Globus pallidus (tissue), 1 donor: ENCODE data around the gene CBFA2T2.

Experiments
- DNase-seq: peaks from one replicate; pipeline ENCODE4 v3.0.0-alpha.2; 2015; ENCODE audit warnings: low spot score

Gene CBFA2T2

DNA sequence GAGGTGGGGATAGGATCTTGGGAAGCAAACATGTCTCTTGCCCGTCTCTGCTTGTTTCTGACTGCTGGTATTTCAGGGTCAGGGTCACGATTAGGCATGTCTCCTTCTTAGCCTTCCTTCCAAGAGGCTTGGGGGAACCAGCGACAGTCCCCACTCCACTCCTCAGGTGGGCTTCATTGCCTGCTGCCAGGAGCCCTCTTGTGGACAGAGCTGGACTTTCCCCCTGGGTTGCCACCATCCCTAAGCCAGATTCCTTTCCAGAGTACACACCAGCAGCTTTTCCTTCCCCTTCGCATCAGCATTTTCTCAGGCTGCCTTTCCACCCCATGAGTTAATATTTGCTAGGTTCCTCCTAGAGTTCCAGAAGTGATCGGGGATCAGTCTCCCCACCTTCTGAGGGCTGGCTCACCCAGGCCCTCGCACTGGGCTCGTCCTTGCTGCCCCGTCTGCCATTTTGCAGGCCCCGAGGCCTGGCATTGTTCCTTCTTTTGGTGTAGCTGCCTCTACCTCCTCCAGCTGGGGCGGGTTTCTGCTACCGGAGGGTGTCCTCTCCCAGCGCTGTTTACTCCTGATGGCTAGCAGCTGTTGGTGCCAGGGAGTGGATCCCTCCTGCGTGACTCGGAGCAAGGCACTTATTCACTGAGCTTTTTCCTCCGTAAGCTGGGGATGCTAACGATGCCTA, 163.5 kb downstream of the CBFA2T2 start:
- peak; percentile 72 for DNase-seq

DNA sequence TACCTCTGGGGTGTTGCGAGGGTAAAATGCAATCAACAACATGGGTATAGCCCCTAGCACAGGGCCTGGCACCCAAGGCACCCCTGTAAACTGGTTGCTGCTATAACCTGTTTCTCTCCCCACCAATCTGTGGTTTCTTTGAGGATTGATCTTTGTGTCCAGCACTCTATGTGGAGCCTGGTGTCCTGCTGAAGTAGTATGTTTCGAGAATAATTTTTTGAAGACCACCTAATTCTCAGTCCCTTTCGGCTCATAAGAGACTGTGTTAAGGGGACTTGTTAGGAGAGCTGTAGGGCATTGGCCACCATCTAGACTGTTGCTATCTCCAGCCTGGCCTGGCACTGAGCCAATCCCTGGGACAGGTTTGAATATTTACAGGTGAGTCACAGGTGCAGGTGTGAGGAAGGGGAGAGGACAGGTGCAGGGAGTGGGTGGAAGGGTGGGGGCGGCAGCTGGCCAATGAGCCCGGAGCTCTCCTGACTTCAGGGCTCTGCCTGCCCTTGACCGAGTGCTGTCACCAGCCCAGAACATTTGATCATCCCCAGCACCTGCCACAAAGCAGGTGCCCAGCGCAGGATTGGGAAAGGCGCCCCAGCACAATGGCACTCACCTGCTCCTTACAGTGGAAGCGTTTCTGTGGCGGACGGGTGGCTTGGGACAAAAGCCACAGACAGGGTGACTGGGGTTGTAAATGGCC, 164.2 kb downstream of the CBFA2T2 start:
- DNase-seq, result no peak

DNA sequence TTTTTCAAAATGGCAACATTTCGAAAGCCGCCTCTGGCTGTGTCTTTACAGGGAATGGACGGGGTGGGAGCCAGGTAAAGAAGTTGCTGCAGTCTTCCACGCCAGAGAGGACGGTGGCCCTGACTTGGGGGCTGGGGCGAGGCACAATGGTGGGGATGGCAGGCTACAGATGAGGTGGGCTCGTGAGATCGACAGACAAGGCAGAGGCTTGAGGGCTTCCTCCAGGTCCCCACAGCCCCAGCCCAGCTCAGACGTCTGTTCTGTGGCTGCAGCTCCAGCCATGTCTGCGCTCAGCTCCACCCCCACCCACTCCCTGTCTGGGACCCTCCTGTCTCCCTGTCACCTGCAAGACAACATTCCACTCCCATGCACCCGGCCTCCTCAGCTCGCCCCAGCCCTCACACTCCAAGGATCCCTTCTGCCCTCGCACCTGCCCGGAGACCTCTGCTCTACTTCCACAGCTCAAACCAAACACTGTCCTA, 164.8 kb downstream of the CBFA2T2 start:
- DNase-seq, result no peak

DNA sequence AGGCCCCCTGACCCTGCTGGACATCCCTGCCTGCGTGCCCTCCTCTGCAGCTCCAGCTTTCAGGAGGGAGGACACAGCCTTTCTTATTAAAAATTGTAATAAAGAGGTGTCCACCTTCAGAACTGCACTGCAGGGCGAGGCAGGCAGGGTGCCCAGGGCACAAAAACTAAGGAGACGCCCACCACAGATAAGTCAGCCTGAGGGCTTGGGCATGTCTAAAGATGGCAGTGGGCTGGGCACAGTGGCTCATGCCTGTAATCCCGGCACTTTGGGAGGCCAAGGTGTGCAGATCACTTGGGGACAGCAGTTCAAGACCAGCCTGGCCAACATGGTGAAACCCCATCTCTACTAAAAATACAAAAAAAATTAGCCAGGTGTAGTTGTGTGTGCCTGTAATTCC, 165.3 kb downstream of the CBFA2T2 start:
- no peak for DNase-seq

DNA sequence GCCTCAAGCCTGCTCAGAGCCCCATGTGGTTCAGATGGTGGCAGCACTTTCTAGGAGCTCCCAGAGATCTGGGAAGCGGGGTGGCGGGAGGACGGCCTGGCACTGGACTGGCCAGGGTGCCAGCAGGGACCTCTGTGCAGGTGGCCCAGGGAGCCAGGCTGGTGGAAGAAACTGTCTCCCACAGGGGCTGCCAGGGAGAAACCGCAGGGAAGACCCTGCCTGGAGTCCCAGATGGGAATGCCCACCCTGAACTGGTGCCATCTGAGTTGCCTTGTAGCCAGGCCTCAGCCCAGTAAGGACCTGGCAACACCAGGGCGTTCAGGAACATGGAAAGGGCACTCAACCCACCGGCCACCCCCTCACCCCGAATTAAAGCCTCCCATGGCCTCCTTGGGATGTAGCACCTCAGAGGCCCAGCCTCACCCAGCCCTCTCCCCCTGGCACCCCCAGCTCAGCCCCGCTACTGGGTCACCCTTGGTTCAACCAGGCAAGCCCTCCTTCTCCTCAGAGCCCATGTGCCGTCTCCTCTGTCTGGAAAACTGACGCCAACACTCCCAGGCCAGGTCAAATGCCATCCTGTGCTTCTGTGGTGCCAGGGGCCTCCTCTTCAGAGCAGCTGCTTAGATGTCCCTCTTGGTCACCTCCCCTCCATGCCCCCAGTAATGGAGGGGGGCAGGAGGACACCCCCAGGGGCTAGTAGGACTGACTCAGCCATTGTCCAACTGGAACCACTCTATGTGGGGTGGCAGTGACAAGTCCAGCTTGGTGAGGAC, 166.3 kb downstream of the CBFA2T2 start:
- no peak for DNase-seq

DNA sequence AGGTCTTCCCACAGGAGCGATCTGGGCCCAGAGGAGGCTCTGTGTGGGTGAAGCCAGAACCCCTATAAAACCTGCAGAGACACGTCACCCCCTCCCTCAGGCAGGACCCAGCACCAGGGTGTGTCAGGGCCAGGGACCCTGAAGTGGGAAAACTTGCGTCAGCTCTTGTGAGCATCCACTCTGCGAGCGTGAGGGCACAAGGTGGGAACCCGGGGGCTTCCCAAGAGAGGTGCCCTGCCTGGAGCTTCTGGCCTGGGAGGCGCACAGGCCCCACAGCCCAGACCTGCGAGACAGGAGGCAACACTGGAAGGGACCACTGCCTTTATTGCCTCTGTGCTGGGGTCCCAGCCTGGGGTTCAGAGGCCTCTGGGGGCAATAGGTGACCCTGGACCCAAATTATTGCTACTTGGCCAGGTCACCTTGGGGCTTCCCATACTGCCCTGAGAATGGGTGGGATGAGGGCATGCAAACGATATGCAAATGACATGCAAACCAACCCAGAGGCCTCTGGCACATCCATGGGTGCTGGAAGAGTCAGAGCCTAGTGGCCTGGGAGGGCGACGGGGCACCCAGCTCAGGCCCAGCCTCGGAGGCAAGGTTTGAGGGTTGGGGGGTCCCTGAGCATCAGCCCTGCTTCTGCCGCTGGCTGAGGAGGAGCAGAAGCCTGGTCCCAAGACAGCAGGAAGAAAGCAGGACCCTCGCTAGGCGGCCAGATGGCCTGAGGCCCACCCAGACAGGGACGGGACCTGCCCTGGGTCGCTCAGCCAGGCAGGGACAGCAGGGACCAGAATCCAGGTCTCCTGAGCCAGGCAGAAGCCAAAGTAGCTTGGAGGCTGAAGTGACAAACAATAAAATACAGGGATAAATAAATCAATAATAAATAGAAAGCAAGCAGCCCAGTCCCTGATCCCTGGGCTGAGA, 167.1 kb downstream of the CBFA2T2 start:
- no peak for DNase-seq

DNA sequence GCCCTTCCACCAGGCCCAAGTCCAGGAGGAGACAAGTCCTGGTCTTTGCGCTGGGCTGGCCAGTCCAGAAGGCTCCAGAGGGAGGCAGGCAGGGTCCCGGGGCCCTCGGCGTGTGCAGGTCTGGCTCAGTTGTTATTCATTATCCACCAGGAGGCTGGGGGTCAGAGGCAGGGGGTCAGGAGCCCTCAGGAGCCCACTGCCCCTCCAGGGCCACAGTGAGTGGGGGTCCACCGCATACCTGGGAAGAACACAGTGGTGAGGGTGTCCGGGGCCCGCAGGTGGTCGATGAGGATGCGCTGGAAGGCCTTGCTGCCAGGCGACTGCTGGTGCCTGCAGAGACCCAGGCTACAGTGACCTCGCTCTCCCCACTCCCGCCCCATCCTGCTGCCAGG, 167.8 kb downstream of the CBFA2T2 start:
- DNase-seq, result no peak

DNA sequence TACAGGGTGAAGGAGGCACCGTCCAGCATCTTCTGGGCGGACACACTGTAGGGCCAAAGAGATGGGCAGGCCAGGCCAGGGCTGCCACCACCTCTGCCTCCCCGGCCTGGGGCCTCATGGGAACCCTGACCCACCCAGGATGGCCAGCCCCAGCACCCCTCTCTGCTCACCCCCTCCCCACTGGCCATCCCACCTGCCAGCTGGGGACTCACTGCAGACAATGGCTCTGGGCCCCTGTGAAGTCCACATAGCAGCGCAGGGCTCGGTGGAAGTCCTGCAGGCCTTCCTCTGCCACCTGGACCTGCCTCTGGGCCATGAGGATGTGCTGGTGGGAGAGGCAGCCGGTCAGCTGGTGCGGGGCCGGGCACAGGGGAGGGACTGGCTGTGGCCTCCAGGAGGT, 168.6 kb downstream of the CBFA2T2 start:
- no peak for DNase-seq

DNA sequence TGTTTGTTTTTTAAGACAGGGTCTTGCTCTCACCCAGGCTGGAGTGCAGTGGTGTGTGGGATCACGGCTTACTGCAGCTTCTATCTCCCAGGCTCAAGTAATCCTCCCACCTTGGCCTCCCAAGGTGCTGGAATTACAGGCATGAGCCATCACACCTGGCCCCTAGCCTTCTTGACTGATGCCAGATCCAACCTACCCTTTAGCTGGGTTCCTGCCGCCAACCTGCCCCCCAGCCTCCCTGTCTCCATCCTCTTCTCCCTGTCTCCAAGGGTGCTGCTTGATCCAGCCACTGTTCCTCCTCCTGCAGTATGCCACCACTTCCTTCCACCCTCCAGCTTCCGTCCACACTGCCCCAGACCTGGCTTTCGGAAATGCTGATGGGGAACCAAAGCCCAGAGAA, 169.0 kb downstream of the CBFA2T2 start:
- DNase-seq, result no peak

DNA sequence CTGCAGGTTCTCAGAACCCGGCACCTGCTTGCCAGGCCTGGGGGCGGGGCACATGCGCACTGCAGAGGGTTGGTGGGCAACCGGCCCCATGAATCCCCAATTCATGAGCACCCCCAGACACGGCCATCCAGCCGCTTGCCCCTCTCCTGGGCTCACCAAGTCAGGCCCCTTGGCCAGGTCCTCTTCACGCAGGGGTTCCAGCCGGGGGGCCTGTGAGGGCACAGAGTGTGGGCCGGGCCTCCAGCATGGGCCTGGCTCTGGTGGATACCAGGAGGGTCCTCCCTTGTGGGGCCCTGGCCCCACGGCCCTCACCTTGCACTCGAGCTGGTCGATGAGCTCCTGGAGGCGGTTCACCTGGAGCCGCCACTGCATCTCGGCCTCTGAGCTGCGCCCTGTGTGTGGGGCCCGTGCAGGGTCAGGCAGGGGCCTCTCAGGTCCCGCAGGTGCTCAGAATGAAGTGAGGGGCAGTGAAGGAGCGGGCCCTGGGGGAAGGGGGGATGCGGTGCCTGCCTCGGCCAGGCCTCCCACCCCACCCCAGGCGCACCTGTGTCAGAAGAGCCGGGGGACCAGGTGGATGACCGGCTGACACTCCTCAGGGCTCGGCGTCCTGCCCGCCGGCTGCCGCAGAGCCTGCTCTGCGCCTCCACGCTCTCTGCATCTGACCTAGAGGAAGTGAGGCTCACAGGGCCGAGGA, 169.6 kb downstream of the CBFA2T2 start:
- no peak for DNase-seq

DNA sequence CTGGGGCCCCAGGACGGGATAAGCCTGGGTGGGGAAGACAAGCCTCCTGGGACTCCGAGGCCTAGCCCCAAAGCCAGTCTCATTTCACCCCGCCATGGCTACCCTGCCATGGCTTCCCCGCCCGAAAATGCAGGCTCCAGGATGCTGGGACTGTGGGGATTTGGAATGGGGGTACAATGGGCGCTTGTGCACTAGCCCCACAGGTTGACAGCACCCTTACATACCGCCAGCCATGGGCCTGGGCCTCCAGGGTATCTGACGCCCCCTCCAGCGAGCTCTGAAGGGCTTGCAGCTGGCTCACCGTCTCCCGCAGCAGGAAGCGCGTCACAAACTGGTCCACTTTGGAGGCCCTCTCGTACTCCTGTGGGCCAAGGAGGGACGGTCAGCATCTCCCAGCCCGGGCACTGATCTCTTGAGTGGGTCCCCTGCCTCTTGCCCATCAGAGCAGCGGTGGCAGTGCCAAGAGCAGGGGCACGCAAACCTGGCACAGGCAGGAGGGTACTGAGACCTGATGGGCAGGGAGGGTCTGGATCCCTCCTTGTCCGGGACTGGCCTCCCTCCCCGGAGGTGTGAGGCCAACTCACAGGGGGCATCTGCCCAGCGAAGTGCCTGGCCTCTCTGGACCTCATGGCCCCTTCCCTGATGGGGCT, 170.3 kb downstream of the CBFA2T2 start:
- DNase-seq, result no peak

DNA sequence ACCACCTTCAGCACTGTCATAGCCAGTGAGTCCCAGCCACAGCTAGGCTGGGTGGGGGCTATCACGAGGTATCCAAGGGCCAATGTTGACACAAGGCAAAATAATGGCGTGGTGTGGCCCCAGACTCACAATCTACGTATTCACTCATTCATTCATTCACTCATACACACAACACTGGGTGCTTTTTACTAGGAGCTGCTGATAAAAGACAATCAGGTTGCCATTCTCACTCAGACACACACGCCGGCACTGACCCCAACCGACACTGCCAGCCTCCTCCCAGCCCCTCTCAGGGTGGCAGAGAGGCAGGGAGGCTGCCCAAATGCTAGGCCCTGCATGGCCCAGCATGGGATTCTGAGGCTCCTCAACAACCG, 170.8 kb downstream of the CBFA2T2 start:
- DNase-seq, result no peak

DNA sequence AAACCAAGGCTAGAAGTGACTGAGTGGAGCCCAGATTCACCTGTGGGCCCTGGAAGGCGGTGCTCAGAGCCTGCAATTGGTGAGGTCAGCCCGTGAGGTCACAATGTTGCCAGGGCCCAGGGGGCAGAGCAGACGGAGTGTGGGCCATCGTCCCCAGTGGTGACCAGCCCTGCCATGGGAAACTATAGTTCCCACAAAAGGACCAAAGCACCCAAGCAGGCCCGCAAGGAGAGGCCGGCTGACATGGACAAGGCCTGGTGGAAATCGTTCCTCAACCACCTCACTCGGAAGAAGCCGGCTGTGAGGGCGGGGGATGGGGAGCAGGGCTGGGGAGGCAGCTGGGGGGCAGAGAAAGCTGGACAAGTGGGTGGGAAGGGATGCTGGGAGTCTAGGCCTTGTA, 172.3 kb downstream of the CBFA2T2 start, which contains the start of gene C20orf144:
Gene C20orf144 (plus strand): TSS at position 156 of the 400 bp plus-strand sequence. CDS start 19 bp downstream, at position 175.
- DNase-seq, result no peak

DNA sequence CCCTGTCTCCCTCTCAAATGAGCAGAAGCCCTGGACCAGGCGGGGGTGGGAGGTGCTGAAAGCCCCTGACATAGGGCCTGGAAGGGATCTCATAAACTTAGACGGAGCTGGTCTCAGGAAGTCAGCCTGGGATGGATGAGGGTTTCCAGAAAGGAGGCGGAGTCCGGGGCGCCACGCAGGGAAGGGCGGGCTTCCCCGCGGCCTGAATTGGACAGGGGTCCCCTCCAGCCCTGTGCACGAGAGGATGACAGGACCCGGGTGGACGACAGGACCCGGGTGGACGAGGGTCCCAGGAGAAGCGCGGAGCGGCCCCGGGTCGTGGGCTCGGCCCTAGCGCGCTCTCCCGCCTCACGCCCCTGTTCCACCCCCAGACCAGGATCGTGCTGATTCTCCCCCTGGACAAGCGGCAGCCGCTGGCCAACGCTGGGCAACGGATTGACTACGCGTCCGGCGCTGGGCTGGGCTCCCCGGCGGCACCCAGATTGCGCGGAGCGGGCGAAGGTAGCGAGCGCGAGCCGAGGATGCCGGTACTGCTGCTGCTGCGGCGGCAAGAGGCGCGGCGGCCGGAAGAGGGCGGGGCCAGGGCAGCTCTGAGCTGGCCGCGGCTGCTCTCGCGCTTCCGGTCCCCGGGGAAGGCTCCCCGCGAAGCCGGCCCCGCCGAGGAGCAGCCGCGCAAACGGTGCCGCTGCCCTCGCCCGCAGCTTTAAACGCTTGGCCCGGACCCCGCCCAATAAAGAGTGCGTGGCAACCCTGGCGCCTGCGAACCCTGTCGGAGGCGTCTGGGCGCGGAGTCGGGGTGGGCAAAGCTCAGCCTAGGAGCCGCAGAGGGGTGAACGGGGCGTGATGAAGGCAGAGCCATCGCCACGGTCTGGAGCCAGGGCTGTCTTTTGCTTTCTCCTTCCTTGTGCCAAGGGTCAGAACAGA, 173.5 kb downstream of the CBFA2T2 start:
- peak; percentile 80 for DNase-seq

DNA sequence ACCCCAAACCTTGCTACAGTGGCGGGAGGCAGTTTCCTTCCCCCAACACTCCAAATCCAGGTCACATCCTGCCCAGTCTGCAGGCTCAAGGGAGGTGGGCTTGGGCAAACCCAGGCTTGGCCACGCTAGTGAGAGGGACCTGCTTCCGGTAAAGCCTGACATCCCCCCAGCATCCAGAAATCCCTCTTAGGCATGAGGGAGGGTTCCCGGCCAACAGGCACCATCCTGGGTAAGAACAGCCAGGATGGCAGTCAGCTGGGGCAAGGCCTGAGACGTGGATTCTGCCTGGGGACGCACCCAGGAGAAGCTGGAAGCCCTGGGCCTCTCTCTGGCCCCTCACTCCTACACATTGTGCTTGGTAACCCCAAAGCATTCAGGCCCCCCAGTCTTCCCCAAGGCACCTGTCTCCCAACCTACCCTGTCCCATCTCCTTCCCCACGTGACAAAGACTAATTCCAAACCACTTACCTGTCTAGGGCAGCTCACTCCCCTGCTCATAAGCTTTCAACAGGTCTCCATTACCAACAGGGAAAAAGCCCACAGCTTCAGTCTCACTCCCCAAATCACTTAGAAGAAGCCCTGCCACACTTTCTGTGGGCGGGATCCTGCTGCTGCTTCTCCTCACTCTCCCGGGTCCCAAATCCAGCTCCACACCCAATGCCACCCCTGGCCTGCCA, 174.3 kb downstream of the CBFA2T2 start:
- DNase-seq, result no peak

DNA sequence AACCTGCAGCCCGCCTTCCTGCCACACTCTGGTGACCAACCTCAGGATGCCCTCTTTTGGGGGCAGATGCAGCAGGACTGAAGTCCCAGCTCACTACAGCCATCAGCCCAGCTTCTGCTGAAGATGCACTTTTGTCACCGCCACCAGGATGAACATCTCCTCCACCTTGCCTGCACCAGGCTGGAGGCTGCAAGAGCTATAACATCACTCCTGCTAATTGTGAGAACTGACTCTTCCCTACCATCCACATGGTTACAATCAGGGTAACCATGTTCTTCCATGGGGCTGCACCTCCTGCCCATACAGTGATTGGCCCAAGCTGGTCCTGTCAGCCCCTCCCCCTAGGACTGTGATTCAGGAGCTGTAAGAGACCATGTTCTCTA, 174.9 kb downstream of the CBFA2T2 start:
- DNase-seq, result no peak

DNA sequence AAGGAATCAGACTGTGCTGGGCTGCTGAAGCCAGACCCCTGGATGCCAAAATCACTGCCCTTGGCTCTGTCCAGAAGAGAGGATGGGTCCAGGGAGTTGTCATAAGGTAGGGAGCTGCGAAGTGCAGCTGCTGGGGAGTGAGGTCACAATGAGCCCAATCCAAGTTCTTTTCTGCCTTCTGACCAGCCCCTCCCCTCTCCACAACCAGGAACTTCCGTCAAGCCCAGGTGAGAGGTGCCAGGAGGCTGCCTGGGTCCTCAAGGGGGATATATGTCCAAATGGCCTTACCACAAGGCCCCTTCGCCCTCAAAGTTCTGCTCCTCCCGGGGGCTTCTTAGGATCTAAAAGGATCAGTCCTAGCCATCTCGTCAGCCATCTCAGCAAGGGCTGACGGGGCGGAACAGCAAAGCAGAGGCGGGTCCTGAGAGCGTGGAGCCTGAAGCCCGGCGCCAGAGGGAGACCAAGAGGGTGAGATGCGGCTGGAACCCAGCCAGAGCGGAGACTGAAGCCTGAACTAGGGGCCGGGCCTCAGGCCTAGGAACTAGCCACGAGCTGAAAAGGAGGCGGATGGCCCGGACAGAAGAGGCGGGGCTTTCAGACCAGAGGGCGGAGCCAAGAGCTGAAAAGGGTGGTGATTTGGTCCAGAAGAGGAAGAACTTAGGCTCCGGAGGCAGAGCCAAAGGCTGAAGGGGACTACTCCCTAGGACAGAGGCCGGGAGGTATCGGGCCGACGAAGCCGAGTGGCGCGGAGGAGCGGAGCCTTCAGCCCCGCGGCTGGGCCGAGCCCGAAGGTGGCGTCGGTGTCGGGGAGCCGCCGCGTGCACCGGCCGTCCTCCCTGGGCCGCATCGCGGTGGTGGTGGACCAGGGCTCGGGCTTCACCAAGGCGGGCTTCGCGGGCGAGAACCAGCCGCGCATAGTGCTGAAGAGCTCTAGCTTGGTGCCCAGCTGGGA, 176.7 kb downstream of the CBFA2T2 start, which contains the start of gene ACTL10:
Gene ACTL10 (plus strand): TSS at position 651 of the 952 bp plus-strand sequence. CDS start 555 bp downstream, outside the sequence.
- peak; percentile 97 for DNase-seq

DNA sequence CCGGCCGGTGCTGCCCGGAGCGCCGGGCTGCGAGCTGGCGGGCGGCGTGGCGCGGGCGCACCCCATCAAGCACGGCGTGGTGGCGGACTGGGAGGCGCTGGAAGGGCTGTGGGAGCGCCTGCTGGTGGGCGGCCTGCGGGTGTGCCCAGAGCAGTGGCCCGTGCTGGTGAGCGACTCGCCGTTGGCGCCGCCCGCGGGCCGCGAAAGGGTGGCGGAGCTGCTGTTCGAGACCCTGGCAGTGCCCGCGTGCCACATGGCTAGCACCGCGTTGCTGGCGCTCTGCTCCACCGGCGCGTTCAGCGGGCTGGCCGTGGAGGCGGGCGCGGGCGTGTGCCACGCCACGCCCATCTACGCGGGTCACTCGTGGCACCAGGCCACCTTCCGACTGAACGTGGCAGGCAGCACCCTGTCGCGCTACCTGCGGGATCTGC, 177.4 kb downstream of the CBFA2T2 start:
- no peak for DNase-seq
